Activated CD8-positive, alpha-beta T cell treated with anti-CD3 and anti-CD28 coated beads for 36 hours (primary cell): ENCODE measurements around the gene PRKG1. TPM values are rescaled to one million over a fixed set of nuclear protein-coding genes. Genes with fewer than 3 reads are reported as not detected.

Source experiments
- ATAC-seq: fragments of 200-7000 bp; cut with Tn5 transposase; one replicate; pipeline ENCODE4 v1.10.0; 2021; ENCODE audit warnings: mild to moderate bottlenecking, moderate library complexity
- CTCF ChIA-PET: fragments of 350-600 bp; sonication (Branson Sonifier 250); formaldehyde crosslinking; loops from one replicate; lab custom pipeline; 2021; ENCODE audit warnings: antibody characterized with exemption; lab: Charles Lee
- POLR2A ChIA-PET: fragments of 350-600 bp; sonication (Branson Sonifier 250); formaldehyde crosslinking; loops from one replicate; lab custom pipeline; 2021; ENCODE audit warnings: antibody characterized with exemption; lab: Charles Lee
- DNase-seq: peaks from one replicate; pipeline ENCODE4 v3.0.0-alpha.2; 2020
- H3K27ac Mint-ChIP-seq: one replicate; pipeline ENCODE4 v1.8.0; 2021; ENCODE audit warnings: mild to moderate bottlenecking, mixed read lengths
- H3K27me3 Mint-ChIP-seq: one replicate; pipeline ENCODE4 v1.8.0; 2021; ENCODE audit warnings: mixed read lengths
- H3K36me3 Mint-ChIP-seq: one replicate; pipeline ENCODE4 v1.8.0; 2021; ENCODE audit warnings: low read depth, mixed read lengths
- H3K4me1 Mint-ChIP-seq: one replicate; pipeline ENCODE4 v1.8.0; 2021; ENCODE audit warnings: low read depth, mixed read lengths
- H3K4me3 Mint-ChIP-seq: one replicate; pipeline ENCODE4 v1.8.0; 2021; ENCODE audit warnings: mild to moderate bottlenecking, moderate library complexity, mixed read lengths
- H3K9me3 Mint-ChIP-seq: one replicate; pipeline ENCODE4 v1.8.0; 2021; ENCODE audit warnings: mixed read lengths
- CTCF ChIP-seq: fragments of 200-600 bp; IDR thresholded peaks from one replicate; pipeline ENCODE4 v1.8.0; 2022; ENCODE audit warnings: antibody characterized with exemption, mild to moderate bottlenecking
- intact Hi-C: fragments of 100-400 bp; cut with micrococcal nuclease; formaldehyde crosslinking; loops from one replicate; pipeline ENCODE4 v1.10.0; 2022
- total RNA-seq, 2 experiments: library from RNA; stranded (reverse); gene quantifications; one replicate each; pipeline ENCODE4 v1.2.3, GENCODE V29; 2021

PRKG1 gene
- total RNA-seq, 2 experiments from 2014 or later = not detected

GRCh38 chr10:51501396-51501795 lies 427.1 kb downstream of the PRKG1 start:
- no peak for ATAC-seq
- ChIA-PET POLR2A (no interaction called here), CTCF (no interaction called here)
- TF ChIP-seq CTCF = no peak
- no peaks in the 10 kb centered on the region for H3K4me1 Mint-ChIP-seq
- H3K4me3 Mint-ChIP-seq = no peak overlapping the region
- H3K27ac Mint-ChIP-seq = no peak overlapping the region
- no peak for DNase-seq
- H3K27me3 Mint-ChIP-seq = no peaks in the 10 kb centered on the region
- no peaks in the 10 kb centered on the region for H3K36me3 Mint-ChIP-seq
- no peaks in the 10 kb centered on the region for H3K9me3 Mint-ChIP-seq
- intact Hi-C loops = no loop called here

DNA sequence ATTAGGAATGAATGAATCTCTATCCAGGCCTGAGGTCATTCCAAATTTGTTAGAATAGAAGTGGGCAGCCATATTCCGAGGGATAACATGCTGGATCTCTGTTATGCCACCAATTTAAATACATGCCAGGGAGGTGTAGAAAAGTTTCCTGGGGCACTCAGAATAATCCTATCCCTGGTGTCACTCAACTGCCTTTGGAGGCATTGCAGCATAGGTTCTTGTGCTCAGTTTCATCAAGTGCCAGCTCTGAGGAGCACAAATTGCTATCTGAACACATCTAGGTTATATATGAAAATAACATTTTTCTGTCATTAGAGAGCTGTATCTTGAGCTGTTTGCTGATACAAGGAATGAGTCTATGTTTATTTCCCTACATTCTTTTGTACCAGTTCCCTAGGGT lies 427.8 kb downstream of the PRKG1 start:
- no peaks in the 10 kb centered on the region for H3K9me3 Mint-ChIP-seq
- TF ChIP-seq CTCF = no peak
- no peaks in the 10 kb centered on the region for H3K27me3 Mint-ChIP-seq
- no peak overlapping the region for H3K4me3 Mint-ChIP-seq
- intact Hi-C loops = no loop called here
- no peak overlapping the region for H3K27ac Mint-ChIP-seq
- POLR2A ChIA-PET = no interaction called here
- no peaks in the 10 kb centered on the region for H3K4me1 Mint-ChIP-seq
- DNase-seq = no peak
- CTCF ChIA-PET = no interaction called here
- ATAC-seq = no peak
- no peaks in the 10 kb centered on the region for H3K36me3 Mint-ChIP-seq

GRCh38 chr10:51503378-51503777 lies 429.1 kb downstream of the PRKG1 start:
- H3K9me3 Mint-ChIP-seq = no peaks in the 10 kb centered on the region
- H3K4me1 Mint-ChIP-seq = no peaks in the 10 kb centered on the region
- no peak for ATAC-seq
- H3K27me3 Mint-ChIP-seq = no peaks in the 10 kb centered on the region
- H3K4me3 Mint-ChIP-seq = no peak overlapping the region
- ChIA-PET POLR2A (no interaction called here), CTCF (no interaction called here)
- TF ChIP-seq CTCF = no peak
- intact Hi-C loops = no loop called here
- H3K36me3 Mint-ChIP-seq = no peaks in the 10 kb centered on the region
- no peak for DNase-seq
- H3K27ac Mint-ChIP-seq = no peak overlapping the region

DNA sequence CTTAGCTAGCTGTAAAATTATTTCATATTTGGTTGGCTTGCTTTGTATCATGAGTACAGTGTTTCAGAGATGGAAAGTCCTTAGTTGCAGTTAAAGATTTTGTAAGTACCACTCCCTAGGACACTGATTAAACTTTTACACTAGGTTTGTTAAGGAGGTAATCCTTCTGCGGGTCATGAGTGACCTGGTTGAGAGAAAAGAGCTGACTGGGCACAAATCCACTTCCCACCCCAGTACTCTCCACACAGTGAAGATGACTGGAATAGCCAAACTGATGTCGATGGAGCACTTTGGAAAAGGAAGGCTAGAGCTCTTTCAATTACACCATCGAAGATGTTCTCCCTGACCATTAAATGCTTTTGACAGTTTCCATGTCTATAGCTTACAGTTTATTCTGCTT lies 433.2 kb downstream of the PRKG1 start:
- intact Hi-C loops = no loop called here
- Mint-ChIP-seq H3K4me1 (no peaks in the 10 kb centered on the region), H3K9me3 (no peaks in the 10 kb centered on the region), H3K27ac (no peak overlapping the region), H3K36me3 (no peaks in the 10 kb centered on the region), H3K27me3 (no peaks in the 10 kb centered on the region), H3K4me3 (no peak overlapping the region)
- TF ChIP-seq CTCF = no peak
- ATAC-seq (no peak), DNase-seq (no peak)
- ChIA-PET CTCF (no interaction called here), POLR2A (no interaction called here)

GRCh38 chr10:51508156-51508555 lies 433.9 kb downstream of the PRKG1 start:
- no peak overlapping the region for H3K4me3 Mint-ChIP-seq
- intact Hi-C loops = no loop called here
- no peak for DNase-seq
- no peaks in the 10 kb centered on the region for H3K36me3 Mint-ChIP-seq
- ChIA-PET POLR2A (no interaction called here), CTCF (no interaction called here)
- ATAC-seq = no peak
- H3K9me3 Mint-ChIP-seq = no peaks in the 10 kb centered on the region
- H3K4me1 Mint-ChIP-seq = no peaks in the 10 kb centered on the region
- H3K27me3 Mint-ChIP-seq = no peaks in the 10 kb centered on the region
- no peak for TF ChIP-seq CTCF
- no peak overlapping the region for H3K27ac Mint-ChIP-seq
